Caco-2 (cell line): ENCODE results near the gene LRP1B. TPM values are rescaled to one million over a fixed set of nuclear protein-coding genes. Genes with fewer than 3 reads are reported as not detected.

Experiments used
- BruUV-seq: library from RNA; stranded (reverse); fragments of 400-500 nt; replicated peaks from 2 replicates; lab custom pipeline; 2021; lab: Mats Ljungman, UMichigan
- CTCF ChIA-PET: fragments of 300-600 bp; sonication (Branson Sonifier 250); formaldehyde crosslinking; loops from one replicate; lab custom pipeline; 2022; ENCODE audit warnings: antibody characterized with exemption; lab: Charles Lee
- POLR2A ChIA-PET: fragments of 300-600 bp; sonication (Branson Sonifier 250); formaldehyde crosslinking; loops from one replicate; lab custom pipeline; 2022; ENCODE audit warnings: antibody characterized with exemption; lab: Charles Lee
- DNase-seq, 2 experiments: peaks; one replicate each; pipeline versions ENCODE4 v3.0.0 to v3.0.0-alpha.2; 2020 to 2022
- H3K27me3 ChIP-seq: replicated peaks from 2 replicates; pipeline ENCODE4 v1.6.0; 2011; ENCODE audit warnings: low read length; ENCODE audit not compliant: control insufficient read depth, insufficient read depth
- H3K36me3 ChIP-seq: 2 replicates; pipeline ENCODE4 v1.5.1; 2011; ENCODE audit warnings: low read length; ENCODE audit not compliant: control insufficient read depth, insufficient read depth
- H3K4me1 ChIP-seq: fragments of 250-450 bp; sonication (Bioruptor Pico); 2 replicates; pipeline ENCODE4 v1.5.1; 2020; ENCODE audit warnings: mild to moderate bottlenecking
- H3K4me3 ChIP-seq: 2 replicates; pipeline ENCODE4 v1.5.1; 2011; ENCODE audit warnings: low read depth, mild to moderate bottlenecking, control low read depth, low read length
- H3K9me3 ChIP-seq: fragments of 250-450 bp; sonication (Bioruptor Pico); 2 replicates; pipeline ENCODE4 v1.5.1; 2020; ENCODE audit warnings: mild to moderate bottlenecking, moderate library complexity
- H3K27ac Mint-ChIP-seq: one replicate; pipeline ENCODE4 v1.8.0; 2022; ENCODE audit warnings: mixed read lengths; ENCODE audit not compliant: unreplicated experiment
- H3K27me3 Mint-ChIP-seq: one replicate; pipeline ENCODE4 v1.8.0; 2022; ENCODE audit warnings: mixed read lengths; ENCODE audit not compliant: insufficient read depth, unreplicated experiment
- H3K36me3 Mint-ChIP-seq: one replicate; pipeline ENCODE4 v1.8.0; 2022; ENCODE audit warnings: mild to moderate bottlenecking, mixed read lengths; ENCODE audit not compliant: insufficient read depth, unreplicated experiment
- H3K4me1 Mint-ChIP-seq: one replicate; pipeline ENCODE4 v1.8.0; 2022; ENCODE audit warnings: low read depth, mixed read lengths; ENCODE audit not compliant: unreplicated experiment
- H3K4me3 Mint-ChIP-seq: one replicate; pipeline ENCODE4 v1.8.0; 2022; ENCODE audit warnings: mild to moderate bottlenecking, moderate library complexity, mixed read lengths; ENCODE audit not compliant: unreplicated experiment
- H3K9me3 Mint-ChIP-seq: one replicate; pipeline ENCODE4 v1.8.0; 2022; ENCODE audit warnings: mixed read lengths; ENCODE audit not compliant: unreplicated experiment
- CTCF ChIP-seq, 2 experiments: fragments of 200-600 bp in 1 of 2; IDR thresholded peaks; 1 replicate in 1 of 2; 2 replicates in 1 of 2; pipeline versions ENCODE4 v1.5.1 to v1.8.0; 2011 to 2022; ENCODE audit warnings: antibody characterized with exemption in 1 of 2, control low read depth in 1 of 2, inconsistent platforms in 1 of 2, low read depth in 1 of 2, low read length in 1 of 2, mild to moderate bottlenecking in 1 of 2, moderate library complexity in 1 of 2; ENCODE audit not compliant: insufficient read depth in 1 of 2, severe bottlenecking in 1 of 2, unreplicated experiment in 1 of 2
- intact Hi-C: fragments of 100-400 bp; cut with micrococcal nuclease; formaldehyde crosslinking; loops from one replicate; pipeline ENCODE4 v1.10.0; 2022; ENCODE audit not compliant: unreplicated experiment
- total RNA-seq: library from RNA; stranded (reverse); gene quantifications from 2 replicates; pipeline ENCODE4 v1.2.3, GENCODE V29; 2022

Gene LRP1B
- total RNA-seq, 1 experiment from 2014 or later = not detected

GRCh38 chr2:141767051-141767450 lies 363.8 kb downstream of the LRP1B start:
- Histone ChIP-seq H3K27me3 (no peaks in the 10 kb centered on the region), H3K9me3 (no peaks in the 10 kb centered on the region), H3K4me1 (no peaks in the 10 kb centered on the region), H3K36me3 (no peaks in the 10 kb centered on the region), H3K4me3 (no peak overlapping the region)
- intact Hi-C loops = no loop called here
- CTCF ChIA-PET = no interaction called here
- POLR2A ChIA-PET = no interaction called here
- H3K4me1 Mint-ChIP-seq = no peaks in the 10 kb centered on the region
- H3K9me3 Mint-ChIP-seq = no peaks in the 10 kb centered on the region
- no peaks in the 10 kb centered on the region for H3K36me3 Mint-ChIP-seq
- H3K4me3 Mint-ChIP-seq = no peak overlapping the region
- no peak for DNase-seq
- peaks cover 3% of the 10 kb centered on the region for H3K27me3 Mint-ChIP-seq
- TF ChIP-seq CTCF (IDR thresholded peaks at IDR 0.05; ENCODE audit: insufficient read depth in 1 of 2, low read depth in 1 of 2, low read length in 1 of 2, severe bottlenecking in 1 of 2, unreplicated experiment in 1 of 2) = no peak
- H3K27ac Mint-ChIP-seq = no peak overlapping the region
- no TSS peak for BruUV-seq

GRCh38 chr2:141766225-141766624 lies 364.6 kb downstream of the LRP1B start:
- no peaks in the 10 kb centered on the region for H3K9me3 ChIP-seq
- ChIA-PET POLR2A (no interaction called here), CTCF (no interaction called here)
- H3K4me1 Mint-ChIP-seq = no peaks in the 10 kb centered on the region
- no peaks in the 10 kb centered on the region for H3K9me3 Mint-ChIP-seq
- BruUV-seq = no TSS peak
- no peaks in the 10 kb centered on the region for H3K27me3 Mint-ChIP-seq
- H3K4me3 Mint-ChIP-seq = no peak overlapping the region
- no peaks in the 10 kb centered on the region for H3K36me3 ChIP-seq
- no peaks in the 10 kb centered on the region for H3K4me1 ChIP-seq
- H3K27ac Mint-ChIP-seq = no peak overlapping the region
- intact Hi-C loops = no loop called here
- no peak for DNase-seq
- no peak for TF ChIP-seq CTCF (IDR thresholded peaks at IDR 0.05; ENCODE audit: insufficient read depth in 1 of 2, low read depth in 1 of 2, low read length in 1 of 2, severe bottlenecking in 1 of 2, unreplicated experiment in 1 of 2)
- no peaks in the 10 kb centered on the region for H3K36me3 Mint-ChIP-seq
- H3K4me3 ChIP-seq = no peak overlapping the region
- no peaks in the 10 kb centered on the region for H3K27me3 ChIP-seq

DNA sequence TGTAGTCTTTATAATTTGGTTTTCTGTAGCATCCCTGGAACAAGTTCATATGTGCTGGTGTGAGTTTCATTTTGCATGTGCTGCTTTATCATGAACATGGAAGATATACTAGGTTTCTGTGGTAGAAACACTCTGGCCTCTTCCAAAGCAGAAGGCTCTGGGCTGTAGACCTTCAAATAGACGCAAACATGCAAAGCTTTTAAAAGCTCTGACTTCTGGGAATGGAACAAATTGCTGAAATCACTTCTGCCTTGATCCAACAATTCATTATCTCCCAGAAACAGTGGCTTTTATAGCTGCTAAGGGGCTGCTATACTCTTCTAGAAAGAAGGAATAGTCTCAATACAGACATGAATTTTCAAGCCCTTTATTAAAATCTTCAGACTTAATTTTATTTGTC lies 382.2 kb downstream of the LRP1B start:
- Histone ChIP-seq H3K4me1 (no peaks in the 10 kb centered on the region), H3K9me3 (no peaks in the 10 kb centered on the region), H3K4me3 (no peak overlapping the region), H3K36me3 (no peaks in the 10 kb centered on the region), H3K27me3 (no peaks in the 10 kb centered on the region)
- CTCF ChIA-PET = no interaction called here
- POLR2A ChIA-PET = no interaction called here
- no TSS peak for BruUV-seq
- DNase-seq = no peak
- no peaks in the 10 kb centered on the region for H3K4me1 Mint-ChIP-seq
- H3K27me3 Mint-ChIP-seq = no peaks in the 10 kb centered on the region
- intact Hi-C loops = no loop called here
- no peak for TF ChIP-seq CTCF (IDR thresholded peaks at IDR 0.05; ENCODE audit: insufficient read depth in 1 of 2, low read depth in 1 of 2, low read length in 1 of 2, severe bottlenecking in 1 of 2, unreplicated experiment in 1 of 2)
- no peak overlapping the region for H3K4me3 Mint-ChIP-seq
- H3K36me3 Mint-ChIP-seq = no peaks in the 10 kb centered on the region
- H3K27ac Mint-ChIP-seq = no peak overlapping the region
- no peaks in the 10 kb centered on the region for H3K9me3 Mint-ChIP-seq
